Stomach (tissue), 4 donors: Measurements from ENCODE around the gene PRKAA1.

Experiments used
- CTCF ChIP-seq, 7 experiments: fragments of 450-650 bp in 4 of 7; fragments of 200-600 bp in 3 of 7; sonication (generic) in 3 of 7; IDR thresholded peaks; one replicate each; pipeline ENCODE4 v1.5.1; 2016 to 2019; ENCODE audit warnings: antibody characterized with exemption in 7 of 7, control low read depth in 2 of 7, mild to moderate bottlenecking in 1 of 7
- EP300 ChIP-seq: sonication (generic); formaldehyde crosslinking; IDR thresholded peaks from one replicate; pipeline ENCODE4 v1.6.1; 2017; ENCODE audit warnings: antibody characterized with exemption
- POLR2A ChIP-seq, 4 donors: fragments of 450-650 bp; IDR thresholded peaks; one replicate each; pipeline ENCODE4 v1.6.1; 2016; ENCODE audit warnings: antibody characterized with exemption in 4 of 4, control low read depth in 2 of 4, mild to moderate bottlenecking in 1 of 4, moderate library complexity in 1 of 4
- POLR2AphosphoS5 ChIP-seq, 3 donors: sonication (generic); formaldehyde crosslinking; IDR thresholded peaks; one replicate each; pipeline ENCODE4 v1.6.1; 2016; ENCODE audit warnings: antibody characterized with exemption in 3 of 3

- no peak for TF ChIP-seq CTCF (IDR thresholded peaks at IDR 0.05)
- no peak for TF ChIP-seq POLR2A (IDR thresholded peaks at IDR 0.05)
- no peak for TF ChIP-seq EP300
- no peak for TF ChIP-seq POLR2AphosphoS5 (IDR thresholded peaks at IDR 0.05)
Observed at GRCh38 chr5:40733434-40733833, 64.7 kb downstream of the PRKAA1 start.
